CD8-positive, alpha-beta memory T cell (primary cell): ENCODE measurements around the gene CCDC148. TPM values are rescaled to one million over a fixed set of nuclear protein-coding genes. Genes with fewer than 3 reads are reported as not detected.
A peak's percentile ranks its signal among the peaks of the same experiment; 100 is the strongest.
"Not testable (repeated sequence)": the region's sequence is repeated elsewhere in the genome, so short reads cannot be mapped to it uniquely, and the experiment has no call there.

Experiments
- CTCF ChIA-PET: fragments of 350-600 bp; sonication (Branson Sonifier 250); formaldehyde crosslinking; loops from one replicate; lab custom pipeline; 2021; ENCODE audit warnings: antibody characterized with exemption; lab: Charles Lee
- POLR2A ChIA-PET: fragments of 350-600 bp; sonication (Branson Sonifier 250); formaldehyde crosslinking; loops from one replicate; lab custom pipeline; 2021; ENCODE audit warnings: antibody characterized with exemption; lab: Charles Lee
- DNase-seq, 5 donors: peaks; one replicate each; pipeline versions ENCODE4 v3.0.0 to v3.0.0-alpha.2; 2020 to 2022; ENCODE audit warnings: mixed read lengths in 1 of 5
- H3K27ac ChIP-seq: one replicate; pipeline ENCODE4 v1.7.0; 2013; ENCODE audit warnings: low read depth, mild to moderate bottlenecking, low read length, moderate library complexity
- H3K27me3 ChIP-seq: 2 replicates; pipeline ENCODE4 v1.7.0; 2013; ENCODE audit warnings: low read length, mild to moderate bottlenecking; ENCODE audit not compliant: insufficient read depth, poor library complexity, severe bottlenecking
- H3K36me3 ChIP-seq: 2 replicates; pipeline ENCODE4 v1.7.0; 2013; ENCODE audit warnings: mild to moderate bottlenecking, low read length, moderate library complexity; ENCODE audit not compliant: insufficient read depth
- H3K4me1 ChIP-seq: 2 replicates; pipeline ENCODE4 v1.7.0; 2013; ENCODE audit warnings: mild to moderate bottlenecking, low read length, moderate library complexity; ENCODE audit not compliant: insufficient read depth
- H3K4me3 ChIP-seq: 2 replicates; pipeline ENCODE4 v1.7.0; 2013; ENCODE audit warnings: mild to moderate bottlenecking, low read length
- H3K9me3 ChIP-seq: 2 replicates; pipeline ENCODE4 v1.7.0; 2013; ENCODE audit warnings: mild to moderate bottlenecking, low read length
- H3K27ac Mint-ChIP-seq, 8 donors: one replicate each; pipeline ENCODE4 v1.8.0; 2020 to 2021; ENCODE audit warnings: mixed read lengths in 8 of 8, mild to moderate bottlenecking in 6 of 8, inconsistent platforms in 3 of 8, moderate library complexity in 3 of 8
- H3K27me3 Mint-ChIP-seq, 2 donors: one replicate each; pipeline ENCODE4 v1.8.0; 2020 to 2021; ENCODE audit warnings: mixed read lengths in 2 of 2, mild to moderate bottlenecking in 1 of 2, moderate library complexity in 1 of 2
- H3K36me3 Mint-ChIP-seq, 3 donors: one replicate each; pipeline ENCODE4 v1.8.0; 2020 to 2021; ENCODE audit warnings: mixed read lengths in 3 of 3, inconsistent platforms in 1 of 3, mild to moderate bottlenecking in 1 of 3
- H3K4me1 Mint-ChIP-seq, 3 donors: one replicate each; pipeline ENCODE4 v1.8.0; 2020 to 2021; ENCODE audit warnings: mixed read lengths in 3 of 3, inconsistent platforms in 1 of 3, mild to moderate bottlenecking in 1 of 3
- H3K4me3 Mint-ChIP-seq, 7 donors: one replicate each; pipeline ENCODE4 v1.8.0; 2020 to 2021; ENCODE audit warnings: mixed read lengths in 7 of 7, mild to moderate bottlenecking in 6 of 7, moderate library complexity in 4 of 7, inconsistent platforms in 2 of 7
- H3K9me3 Mint-ChIP-seq, 5 donors: one replicate each; pipeline ENCODE4 v1.8.0; 2020 to 2022; ENCODE audit warnings: mixed read lengths in 5 of 5, mild to moderate bottlenecking in 3 of 5, moderate library complexity in 2 of 5, inconsistent platforms in 1 of 5
- polyA plus RNA-seq: library from polyadenylated mRNA; unstranded; fragments of 300-500 nt; fragmentation: Illumina TruSeq; gene quantifications from one replicate; pipeline ENCODE4 v1.2.3, GENCODE V29; 2021
- total RNA-seq, 2 experiments: library from RNA; stranded (reverse); gene quantifications; one replicate each; pipeline ENCODE4 v1.2.3, GENCODE V29; 2021

CCDC148 gene
- total and polyA plus RNA-seq, 3 experiments from 2014 or later: 0.40 TPM; not detected in 2

- POLR2A ChIA-PET: no interaction called here
- Mint-ChIP-seq H3K27ac (no peak overlapping the region), H3K27me3 (no peaks in the 10 kb centered on the region)
Observed at GRCh38 chr2:158239271-158239670, 217.3 kb downstream of the CCDC148 start.

GRCh38 chr2:158234497-158234896 lies 222.1 kb downstream of the CCDC148 start:
- CTCF ChIA-PET: no interaction called here
- Histone ChIP-seq H3K27ac (no peak overlapping the region), H3K36me3 (no peaks in the 10 kb centered on the region), H3K4me3 (no peak overlapping the region), H3K9me3 (no peaks in the 10 kb centered on the region), H3K27me3 (no peaks in the 10 kb centered on the region), H3K4me1 (no peaks in the 10 kb centered on the region)
- Mint-ChIP-seq H3K9me3 (no peaks in the 10 kb centered on the region), H3K27me3 (no peaks in the 10 kb centered on the region), H3K4me3 (no peak overlapping the region), H3K36me3 (no peaks in the 10 kb centered on the region), H3K4me1 (no peaks in the 10 kb centered on the region), H3K27ac (peak overlapping the region in 1 of 8 donors; percentile 59)
- DNase-seq: no peak
- POLR2A ChIA-PET: no interaction called here

More at GRCh38 chr2:158239271-158239670, 217.3 kb downstream of the CCDC148 start:
- DNase-seq: no peak
- no peaks in the 10 kb centered on the region for H3K9me3 Mint-ChIP-seq
- H3K27ac ChIP-seq: no peak overlapping the region
- H3K9me3 ChIP-seq: no peaks in the 10 kb centered on the region
- no peaks in the 10 kb centered on the region for H3K4me1 Mint-ChIP-seq
- no peaks in the 10 kb centered on the region for H3K36me3 ChIP-seq
- H3K27me3 ChIP-seq: no peaks in the 10 kb centered on the region
- no peak overlapping the region for H3K4me3 Mint-ChIP-seq
- H3K4me3 ChIP-seq: no peak overlapping the region
- CTCF ChIA-PET: no interaction called here
- H3K4me1 ChIP-seq: no peaks in the 10 kb centered on the region
- H3K36me3 Mint-ChIP-seq: no peaks in the 10 kb centered on the region

- ChIA-PET POLR2A (no interaction called here), CTCF (no interaction called here)
- H3K27me3 Mint-ChIP-seq: no peaks in the 10 kb centered on the region
Observed at GRCh38 chr2:158232476-158232875, 224.1 kb downstream of the CCDC148 start.

GRCh38 chr2:158228943-158229508 lies 227.5 kb downstream of the CCDC148 start:
- Histone ChIP-seq H3K4me3 (no peak overlapping the region), H3K27me3 (no peaks in the 10 kb centered on the region), H3K36me3 (no peaks in the 10 kb centered on the region), H3K9me3 (no peaks in the 10 kb centered on the region), H3K27ac (no peak overlapping the region), H3K4me1 (no peaks in the 10 kb centered on the region)
- ChIA-PET POLR2A (no interaction called here), CTCF (no interaction called here)
- DNase-seq: no peak
- H3K27ac Mint-ChIP-seq: no peak overlapping the region
- H3K9me3 Mint-ChIP-seq: peaks cover 0 to 5% (median 0%) of the 10 kb centered on the region in 5 donors
- no peaks in the 10 kb centered on the region for H3K36me3 Mint-ChIP-seq
- H3K4me1 Mint-ChIP-seq: no peaks in the 10 kb centered on the region
- H3K4me3 Mint-ChIP-seq: no peak overlapping the region
- H3K27me3 Mint-ChIP-seq: no peaks in the 10 kb centered on the region

More at GRCh38 chr2:158232476-158232875, 224.1 kb downstream of the CCDC148 start:
- Mint-ChIP-seq H3K4me1 (no peaks in the 10 kb centered on the region), H3K36me3 (no peaks in the 10 kb centered on the region), H3K27ac (no peak overlapping the region), H3K4me3 (no peak overlapping the region), H3K9me3 (peaks cover 0 to 5% (median 0%) of the 10 kb centered on the region in 5 donors)
- no peaks in the 10 kb centered on the region for H3K36me3 ChIP-seq
- DNase-seq: no peak
- no peaks in the 10 kb centered on the region for H3K9me3 ChIP-seq
- no peak overlapping the region for H3K27ac ChIP-seq
- H3K4me3 ChIP-seq: no peak overlapping the region
- H3K27me3 ChIP-seq: no peaks in the 10 kb centered on the region
- no peaks in the 10 kb centered on the region for H3K4me1 ChIP-seq

- DNase-seq, CTCF ChIA-PET, H3K9me3 Mint-ChIP-seq, H3K4me3 ChIP-seq, H3K36me3 Mint-ChIP-seq, POLR2A ChIA-PET, H3K27me3 Mint-ChIP-seq, H3K4me1 Mint-ChIP-seq, H3K4me3 Mint-ChIP-seq, H3K36me3 ChIP-seq, H3K9me3 ChIP-seq, H3K4me1 ChIP-seq, H3K27ac ChIP-seq, H3K27ac Mint-ChIP-seq, H3K27me3 ChIP-seq: not testable (repeated sequence)
Observed at GRCh38 chr2:158223066-158223465, 233.5 kb downstream of the CCDC148 start.

- Histone ChIP-seq H3K4me3 (no peak overlapping the region), H3K27me3 (no peaks in the 10 kb centered on the region), H3K4me1 (no peaks in the 10 kb centered on the region), H3K27ac (no peak overlapping the region), H3K9me3 (no peaks in the 10 kb centered on the region), H3K36me3 (no peaks in the 10 kb centered on the region)
- H3K27ac Mint-ChIP-seq: no peak overlapping the region
- no peak for DNase-seq
- no peaks in the 10 kb centered on the region for H3K36me3 Mint-ChIP-seq
- CTCF ChIA-PET: no interaction called here
- H3K4me1 Mint-ChIP-seq: no peaks in the 10 kb centered on the region
- peaks cover 4 to 8% of the 10 kb centered on the region in 2 donors for H3K27me3 Mint-ChIP-seq
- peaks cover 0 to 4% (median 1%) of the 10 kb centered on the region in 5 donors for H3K9me3 Mint-ChIP-seq
- POLR2A ChIA-PET: no interaction called here
- no peak overlapping the region for H3K4me3 Mint-ChIP-seq
Observed at GRCh38 chr2:158221063-158222020, 235.2 kb downstream of the CCDC148 start.

GRCh38 chr2:158217593-158217992 lies 239.0 kb downstream of the CCDC148 start:
- Histone ChIP-seq H3K27me3 (no peaks in the 10 kb centered on the region), H3K27ac (no peak overlapping the region), H3K4me3 (no peak overlapping the region), H3K9me3 (no peaks in the 10 kb centered on the region), H3K36me3 (no peaks in the 10 kb centered on the region), H3K4me1 (no peaks in the 10 kb centered on the region)
- Mint-ChIP-seq H3K4me3 (no peak overlapping the region), H3K27ac (no peak overlapping the region), H3K4me1 (peaks cover 0 to 4% (median 0%) of the 10 kb centered on the region in 3 donors), H3K36me3 (no peaks in the 10 kb centered on the region), H3K27me3 (peaks cover 4 to 8% of the 10 kb centered on the region in 2 donors), H3K9me3 (peaks cover 0 to 4% (median 1%) of the 10 kb centered on the region in 5 donors)
- DNase-seq: no peak
- ChIA-PET POLR2A (no interaction called here), CTCF (no interaction called here)

- CTCF ChIA-PET: no interaction called here
- no peak overlapping the region for H3K27ac Mint-ChIP-seq
- H3K9me3 Mint-ChIP-seq: peaks cover 0 to 2% (median 0%) of the 10 kb centered on the region in 5 donors
Observed at GRCh38 chr2:158214431-158214830, 242.1 kb downstream of the CCDC148 start.

More at GRCh38 chr2:158214431-158214830, 242.1 kb downstream of the CCDC148 start:
- H3K4me3 Mint-ChIP-seq: no peak overlapping the region
- no peaks in the 10 kb centered on the region for H3K36me3 Mint-ChIP-seq
- no peak overlapping the region for H3K4me3 ChIP-seq
- no peaks in the 10 kb centered on the region for H3K27me3 ChIP-seq
- H3K27ac ChIP-seq: no peak overlapping the region
- no peaks in the 10 kb centered on the region for H3K36me3 ChIP-seq
- no peaks in the 10 kb centered on the region for H3K9me3 ChIP-seq
- no peaks in the 10 kb centered on the region for H3K4me1 ChIP-seq
- peaks cover 0 to 4% (median 0%) of the 10 kb centered on the region in 3 donors for H3K4me1 Mint-ChIP-seq
- H3K27me3 Mint-ChIP-seq: peaks cover 1 to 3% of the 10 kb centered on the region in 2 donors
- no peak for DNase-seq
- POLR2A ChIA-PET: no interaction called here
